Measurements from ENCODE around the gene DMRTB1. TPM values are rescaled to one million over a fixed set of nuclear protein-coding genes. Genes with fewer than 3 reads are reported as not detected.

DMRTB1 gene
- total and polyA plus RNA-seq, 2 of the 4 experiments (the other 2 are of a cell fraction), result not detected

DNA sequence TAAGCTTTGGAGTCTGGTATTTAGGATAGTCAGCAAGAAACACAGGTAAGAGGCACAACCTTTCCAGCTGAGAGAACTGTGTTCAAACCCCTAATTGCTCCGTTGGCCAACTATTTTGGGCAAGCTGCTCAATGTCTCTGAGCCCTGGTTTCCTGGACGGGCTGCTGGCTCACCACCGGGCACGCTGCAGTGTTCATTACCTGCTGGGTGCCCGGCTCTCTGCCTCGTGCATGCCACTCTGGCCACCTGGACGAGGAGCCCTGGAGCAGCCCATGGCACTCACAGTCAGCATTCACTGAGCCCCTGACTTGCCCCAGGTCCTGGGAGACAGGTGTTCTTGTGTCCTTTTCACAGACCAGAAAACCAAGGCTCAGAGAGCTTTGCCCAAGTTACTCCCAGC is 51.0 kb downstream of the DMRTB1 start:
- H3K9ac ChIP-seq (ENCODE audit: low read depth, low read length), result no peak overlapping the region
- POLR2A ChIA-PET (ENCODE audit: unreplicated experiment), result no interaction called here
- no peak overlapping the region for H3K23ac ChIP-seq (ENCODE audit: low read depth, low read length)
- H3K79me1 ChIP-seq (ENCODE audit: low read depth in 1 of 2, low read length in 2 of 2), result no peaks in the 10 kb centered on the region
- peaks cover 1% of the 10 kb centered on the region; the same call in 1 of the 2 replicates for H3K36me3 ChIP-seq (ENCODE audit: control insufficient read depth, insufficient read depth, low read length)
- H2AK5ac ChIP-seq (ENCODE audit: low read depth, low read length), result no peak overlapping the region
- no peak overlapping the region for H4K8ac ChIP-seq (ENCODE audit: low read depth in 2 of 2, low read length in 2 of 2)
- H3K27me3 ChIP-seq (ENCODE audit: control insufficient read depth, insufficient read depth, low read length), result peaks cover 2% of the 10 kb centered on the region; the same call in 1 of the 2 replicates
- no peak overlapping the region for H3K56ac ChIP-seq (ENCODE audit: extremely low read depth, insufficient read depth, low read length)
- H3K14ac ChIP-seq (replicated peaks; ENCODE audit: low read depth, low read length), result no peak overlapping the region
- H3K9me1 ChIP-seq (ENCODE audit: insufficient read depth, low read length), result no peaks in the 10 kb centered on the region
- no peak for ATAC-seq (ENCODE audit: low read depth)
- H2BK120ac ChIP-seq (ENCODE audit: low read depth, low read length), result no peak overlapping the region
- H2AFZ ChIP-seq (replicated peaks; ENCODE audit: low read length, poor library complexity), result no peak overlapping the region
- H2BK5ac ChIP-seq (ENCODE audit: low read depth, low read length, poor library complexity, severe bottlenecking), result no peak overlapping the region
- 95% methylated on average over 7 of the region's 7 CpGs; no CpG with 5 or more reads in 1 of the 2 experiments for WGBS, 2 experiments (ENCODE audit: extremely low coverage in 2 of 2, insufficient read length in 1 of 2)
- no peak overlapping the region for H2BK15ac ChIP-seq (ENCODE audit: low read depth, low read length)
- no peaks in the 10 kb centered on the region for H3K9me3 ChIP-seq (ENCODE audit: control insufficient read depth, insufficient read depth, low read length)
- no peak for DNase-seq
- no peak for TF ChIP-seq RAD21 (IDR thresholded peaks at IDR 0.05; ENCODE audit: low read length)
- peaks cover 5% of the 10 kb centered on the region for H3K4me1 ChIP-seq (ENCODE audit: control insufficient read depth, insufficient read depth, low read length)
- no peak overlapping the region for H3K4me3 ChIP-seq (ENCODE audit: insufficient read depth, low read depth, low read length)
- in situ Hi-C loops (cut with MboI; ENCODE audit: low sequenced_read_pairs), result no loop called here
- no peaks in the 10 kb centered on the region for H4K20me1 ChIP-seq (ENCODE audit: insufficient read depth, low read length)
- no peak overlapping the region for H3K4ac ChIP-seq (ENCODE audit: low read depth, low read length)
- H2BK20ac ChIP-seq (ENCODE audit: low read depth, low read length), result no peak overlapping the region
- H2AK9ac ChIP-seq (replicated peaks; ENCODE audit: low read depth, low read length, poor library complexity), result no peak overlapping the region
- CTCF ChIA-PET, result no interaction called here
- dilution Hi-C loops (cut with HindIII; ENCODE audit: low sequenced_read_pairs, unreplicated experiment), result no loop called here
- H3K18ac ChIP-seq (ENCODE audit: low read depth, low read length), result no peak overlapping the region
- H4K91ac ChIP-seq (ENCODE audit: insufficient read depth, low read depth, low read length), result no peak overlapping the region
- H4K5ac ChIP-seq (ENCODE audit: low read depth, low read length), result no peak overlapping the region
- no TSS peak for BruUV-seq (replicated peaks)
- H3K27ac ChIP-seq (ENCODE audit: insufficient read depth, low read length), result no peak overlapping the region
- no peak overlapping the region for H3K4me2 ChIP-seq (ENCODE audit: low read depth, low read length)
- intact Hi-C loops (cut with micrococcal nuclease), result no loop called here
